ENCODE data around the gene ADNP2. TPM values are rescaled to one million over a fixed set of nuclear protein-coding genes. Genes with fewer than 3 reads are reported as not detected.

Gene ADNP2
- total RNA-seq, 1 experiment from 2014 or later, result 12.6 TPM

GRCh38 chr18:80065705-80066104, 43.4 kb upstream of the ADNP2 start:
- intact Hi-C loops (cut with micrococcal nuclease; ENCODE audit: unreplicated experiment), result no loop called here
- H3K27me3 ChIP-seq (ENCODE audit: insufficient read depth, low read depth), result no peaks in the 10 kb centered on the region; the same call in 1 of the 2 replicates
- CTCF ChIA-PET, result no interaction called here

GRCh38 chr18:80067321-80067720, 41.7 kb upstream of the ADNP2 start:
- H3K4me3 ChIP-seq, result no peak overlapping the region
- no peak overlapping the region for H3K4me2 ChIP-seq
- H3K79me2 ChIP-seq (ENCODE audit: low read depth), result no peaks in the 10 kb centered on the region
- no peak for DNase-seq
- no peaks in the 10 kb centered on the region for H3F3A ChIP-seq (ENCODE audit: insufficient read depth, low read depth)
- H3K4me1 ChIP-seq (replicated peaks; ENCODE audit: insufficient read depth), result no peaks in the 10 kb centered on the region
- no peaks in the 10 kb centered on the region for H3K36me3 ChIP-seq (ENCODE audit: low read depth)
- POLR2A ChIA-PET (ENCODE audit: unreplicated experiment), result no interaction called here
- no peaks in the 10 kb centered on the region for H3K27me3 ChIP-seq (ENCODE audit: insufficient read depth, low read depth)
- TF ChIP-seq CTCF (conservative IDR thresholded peaks at IDR 0.05), result no peak
- no peak for TF ChIP-seq EZH2 (IDR thresholded peaks at IDR 0.05; ENCODE audit: low read depth)
- no peak overlapping the region for H3K27ac ChIP-seq
- intact Hi-C loops (cut with micrococcal nuclease; ENCODE audit: unreplicated experiment), result no loop called here
- no peaks in the 10 kb centered on the region for H4K20me1 ChIP-seq (ENCODE audit: insufficient read depth)
- no peak overlapping the region for H2AFZ ChIP-seq
- no TSS peak for BruUV-seq (replicated peaks)
- H3K9me2 ChIP-seq (ENCODE audit: insufficient read depth), result no peaks in the 10 kb centered on the region
- H3K9me3 ChIP-seq (ENCODE audit: insufficient read depth, low read depth), result 0 out of 2 replicates have a peak, but pooled peaks cover 9% of the 10 kb centered on the region
- CTCF ChIA-PET, result no interaction called here

More at GRCh38 chr18:80065705-80066104, 43.4 kb upstream of the ADNP2 start:
- no peaks in the 10 kb centered on the region for H3K79me2 ChIP-seq (ENCODE audit: low read depth)
- no peak for DNase-seq
- POLR2A ChIA-PET (ENCODE audit: unreplicated experiment), result no interaction called here
- H3K9me2 ChIP-seq (ENCODE audit: insufficient read depth), result no peaks in the 10 kb centered on the region
- TF ChIP-seq EZH2 (IDR thresholded peaks at IDR 0.05; ENCODE audit: low read depth), result no peak
- TF ChIP-seq CTCF (conservative IDR thresholded peaks at IDR 0.05), result no peak
- H3K4me1 ChIP-seq (replicated peaks; ENCODE audit: insufficient read depth), result no peaks in the 10 kb centered on the region
- no peaks in the 10 kb centered on the region for H4K20me1 ChIP-seq (ENCODE audit: insufficient read depth)
- BruUV-seq (replicated peaks), result no TSS peak
- no peak overlapping the region for H3K4me3 ChIP-seq
- no peaks in the 10 kb centered on the region for H3F3A ChIP-seq (ENCODE audit: insufficient read depth, low read depth)
- no peak overlapping the region for H3K4me2 ChIP-seq
- no peak overlapping the region for H3K27ac ChIP-seq
- peaks cover 20% of the 10 kb centered on the region; the same call in 1 of the 2 replicates for H3K9me3 ChIP-seq (ENCODE audit: insufficient read depth, low read depth)
- no peaks in the 10 kb centered on the region for H3K36me3 ChIP-seq (ENCODE audit: low read depth)
- no peak overlapping the region for H2AFZ ChIP-seq

GRCh38 chr18:80067897-80068296, 41.2 kb upstream of the ADNP2 start:
- ChIA-PET POLR2A (ENCODE audit: unreplicated experiment) (no interaction called here), CTCF (no interaction called here)
- H3K9me3 ChIP-seq (ENCODE audit: insufficient read depth, low read depth), result 0 out of 2 replicates have a peak, but pooled peaks cover 3% of the 10 kb centered on the region
- no peak overlapping the region for H3K4me2 ChIP-seq
- no peaks in the 10 kb centered on the region for H3K79me2 ChIP-seq (ENCODE audit: low read depth)
- no peaks in the 10 kb centered on the region for H4K20me1 ChIP-seq (ENCODE audit: insufficient read depth)
- H3F3A ChIP-seq (ENCODE audit: insufficient read depth, low read depth), result no peaks in the 10 kb centered on the region
- no peak overlapping the region for H3K27ac ChIP-seq
- TF ChIP-seq CTCF (conservative IDR thresholded peaks at IDR 0.05) (no peak), EZH2 (IDR thresholded peaks at IDR 0.05; ENCODE audit: low read depth) (no peak)
- H3K9me2 ChIP-seq (ENCODE audit: insufficient read depth), result no peaks in the 10 kb centered on the region
- no TSS peak for BruUV-seq (replicated peaks)
- no peak overlapping the region for H2AFZ ChIP-seq
- no peaks in the 10 kb centered on the region for H3K27me3 ChIP-seq (ENCODE audit: insufficient read depth, low read depth)
- no peaks in the 10 kb centered on the region for H3K36me3 ChIP-seq (ENCODE audit: low read depth)
- intact Hi-C loops (cut with micrococcal nuclease; ENCODE audit: unreplicated experiment), result no loop called here
- no peaks in the 10 kb centered on the region for H3K4me1 ChIP-seq (replicated peaks; ENCODE audit: insufficient read depth)
- H3K4me3 ChIP-seq, result no peak overlapping the region
- no peak for DNase-seq
